HG03460 (cell line): Measurements from ENCODE around the gene CPS1.

Experiments used
- ATAC-seq: cut with Tn5 transposase; IDR thresholded peaks from one replicate; pipeline ENCODE4 v1.9.1; 2021; ENCODE audit not compliant: unreplicated experiment

Gene CPS1

DNA sequence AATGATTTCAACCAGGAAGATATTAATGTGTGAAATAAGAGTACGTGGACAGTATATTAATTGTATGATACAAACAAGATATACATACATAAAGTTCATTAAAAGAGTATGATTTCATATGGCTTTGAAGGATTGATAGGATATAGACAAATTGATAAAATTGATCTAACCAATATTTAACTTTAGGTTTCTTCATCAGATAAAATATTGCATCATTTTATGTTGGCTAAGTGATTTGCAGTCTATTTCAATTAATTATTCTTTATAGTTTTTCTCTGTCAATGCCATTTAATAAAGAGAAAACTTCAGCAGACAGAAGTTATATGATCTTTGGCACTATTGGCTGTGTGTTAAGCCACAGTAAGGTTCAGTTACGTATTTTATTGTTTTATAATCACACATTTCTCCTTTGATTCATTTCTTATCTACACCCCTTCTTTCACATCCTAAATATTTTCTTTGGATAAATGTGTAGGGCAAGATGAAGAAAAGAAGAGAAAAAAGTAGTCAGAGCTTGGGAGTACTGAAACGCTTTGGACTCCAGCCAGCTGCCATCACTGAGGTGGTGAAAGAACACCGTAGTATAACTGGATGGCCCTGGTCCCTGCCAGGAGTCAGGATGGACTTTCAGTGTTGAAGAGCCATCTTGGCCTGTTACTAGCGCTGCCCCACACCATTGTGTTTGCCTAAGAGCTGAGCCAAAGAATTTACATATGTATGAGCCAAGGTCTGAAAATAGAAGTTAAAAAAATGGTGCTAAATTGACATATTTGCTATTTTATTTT is 9.8 kb upstream of the CPS1 start:
- no peak for ATAC-seq

DNA sequence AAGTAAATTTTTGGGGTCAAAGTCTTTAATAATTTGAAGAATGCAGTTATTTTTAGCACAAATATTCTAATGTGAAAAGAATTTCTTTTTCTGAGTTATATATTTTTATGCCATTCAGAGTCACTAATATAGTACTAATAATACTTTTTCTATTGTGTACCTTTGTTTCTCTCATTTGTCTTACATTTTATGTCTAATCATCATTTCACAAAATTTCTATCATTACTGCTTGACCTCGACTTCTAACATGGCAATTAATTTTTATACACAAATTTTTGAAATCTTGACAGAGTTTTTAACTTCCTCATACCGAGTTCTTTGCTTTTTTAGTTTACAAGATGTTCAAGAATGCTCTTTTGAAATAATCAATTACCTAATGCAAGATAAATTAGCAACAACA is 8.4 kb upstream of the CPS1 start:
- no peak for ATAC-seq

DNA sequence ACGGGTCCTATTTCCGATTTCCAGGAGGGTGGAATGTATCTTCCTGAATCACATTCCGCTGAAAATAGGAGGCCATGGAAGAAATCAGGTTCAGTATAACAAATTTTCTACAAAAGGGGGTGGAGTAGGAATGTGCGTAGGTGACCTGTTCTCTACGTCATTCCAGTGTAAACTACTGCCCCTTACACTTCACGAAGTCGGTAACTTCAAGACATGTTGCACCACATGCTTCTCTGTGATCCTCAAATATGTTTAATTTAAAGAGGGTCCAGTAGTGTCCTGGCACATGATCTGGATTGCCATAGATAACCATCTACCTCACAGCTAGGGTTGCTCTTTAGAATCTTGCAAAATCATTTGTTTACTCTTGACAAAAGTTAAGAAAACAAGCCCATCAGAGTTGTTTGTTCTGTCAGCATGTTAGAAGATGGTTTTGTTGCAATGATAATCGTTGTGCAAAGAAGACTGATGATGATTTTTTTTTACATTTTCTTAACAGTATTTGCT is 7.5 kb upstream of the CPS1 start:
- ATAC-seq, result no peak

DNA sequence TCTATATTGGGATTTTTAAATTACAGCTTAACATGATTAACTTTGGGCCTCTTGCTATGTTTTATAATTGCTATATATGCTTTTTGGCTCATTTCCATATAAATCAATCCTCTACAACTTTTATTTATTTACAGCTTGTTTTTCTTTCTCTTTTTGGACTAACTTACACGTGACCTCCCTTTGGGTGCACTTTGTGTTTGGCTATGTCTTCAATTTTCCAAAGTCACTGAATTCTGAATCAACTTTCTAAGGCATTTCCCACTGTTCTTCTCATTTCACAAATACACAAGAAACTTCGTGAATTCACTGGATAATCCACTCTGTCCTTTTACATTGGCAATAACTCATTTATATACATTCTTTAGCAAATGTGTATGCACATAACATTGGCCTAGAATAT is 5.4 kb upstream of the CPS1 start:
- ATAC-seq, result no peak

DNA sequence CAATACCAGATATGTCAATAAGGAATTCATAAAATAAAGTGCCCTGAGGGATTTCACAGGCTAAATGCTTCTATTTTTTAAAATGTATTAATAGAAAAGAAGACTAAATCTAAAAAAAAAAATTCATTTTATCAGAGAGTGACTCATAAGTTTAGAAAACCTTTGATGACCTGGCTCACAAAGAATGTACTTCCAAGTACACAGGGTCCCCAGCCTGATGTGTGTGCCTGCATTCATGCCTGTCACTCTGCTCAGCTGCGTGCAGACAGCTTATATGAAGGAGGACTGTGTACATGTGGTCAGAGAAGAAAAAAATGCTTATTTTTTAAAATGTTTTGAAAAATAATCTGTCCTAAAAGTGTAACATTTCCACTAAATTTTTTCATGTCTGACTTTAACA is 3.0 kb upstream of the CPS1 start:
- no peak for ATAC-seq

DNA sequence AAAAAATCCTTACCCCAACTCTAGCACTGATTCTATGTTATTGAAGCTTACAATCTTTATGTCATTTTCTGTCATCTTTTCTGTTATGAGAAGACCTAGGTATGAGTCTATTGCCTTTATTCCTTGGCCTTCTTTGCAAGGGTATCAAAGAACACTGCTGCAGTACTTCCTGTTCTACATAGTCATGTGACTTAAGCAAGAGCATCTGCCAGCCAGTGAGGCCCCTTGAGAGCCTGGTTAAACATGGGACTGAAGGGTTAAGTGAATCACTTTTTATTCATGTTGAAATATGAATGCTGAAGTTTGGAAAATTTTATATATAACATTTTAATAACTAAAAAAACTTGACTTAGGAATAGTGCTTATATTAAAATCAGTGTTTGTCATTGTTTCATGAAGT is 844 bp upstream of the CPS1 start:
- ATAC-seq, result no peak

DNA sequence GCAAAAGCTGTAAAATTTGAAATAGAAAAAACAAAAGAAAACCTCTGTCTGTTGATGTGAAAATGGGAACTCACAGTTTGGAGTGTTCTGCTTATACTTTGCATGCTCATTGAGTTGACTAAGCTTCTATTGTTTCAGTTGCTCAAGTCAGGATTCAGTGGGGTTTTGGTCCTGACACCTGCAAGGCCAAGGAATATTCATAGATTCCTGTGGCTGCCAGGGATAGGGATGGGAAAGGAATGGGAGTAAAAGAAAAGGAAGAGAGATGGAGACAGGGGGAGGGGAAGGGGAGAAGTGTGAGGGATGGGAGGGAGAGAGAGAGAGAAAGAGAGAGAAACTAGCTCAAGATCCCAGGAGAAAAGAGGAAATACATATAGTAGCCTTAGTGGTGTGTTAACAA is 1.3 kb downstream of the CPS1 start:
- ATAC-seq, result no peak

DNA sequence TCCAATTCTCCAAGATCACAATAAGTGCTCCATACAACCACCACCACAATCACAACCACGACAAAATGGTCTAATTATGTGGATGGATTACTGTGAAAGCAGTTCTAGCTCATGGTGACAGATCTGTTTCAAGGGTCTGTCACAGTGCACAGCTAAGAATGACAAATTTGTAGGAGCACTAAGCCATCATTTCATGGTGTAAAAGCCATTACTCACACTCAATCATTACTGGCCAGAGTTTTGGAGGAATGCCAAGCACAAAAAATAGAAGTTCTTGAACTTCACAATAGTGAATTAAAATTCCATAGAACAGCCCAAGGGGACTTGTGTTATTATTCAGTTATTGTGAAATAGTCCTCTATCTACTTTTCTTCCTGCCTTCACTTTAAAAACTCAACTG is 2.3 kb downstream of the CPS1 start:
- ATAC-seq, result no peak

DNA sequence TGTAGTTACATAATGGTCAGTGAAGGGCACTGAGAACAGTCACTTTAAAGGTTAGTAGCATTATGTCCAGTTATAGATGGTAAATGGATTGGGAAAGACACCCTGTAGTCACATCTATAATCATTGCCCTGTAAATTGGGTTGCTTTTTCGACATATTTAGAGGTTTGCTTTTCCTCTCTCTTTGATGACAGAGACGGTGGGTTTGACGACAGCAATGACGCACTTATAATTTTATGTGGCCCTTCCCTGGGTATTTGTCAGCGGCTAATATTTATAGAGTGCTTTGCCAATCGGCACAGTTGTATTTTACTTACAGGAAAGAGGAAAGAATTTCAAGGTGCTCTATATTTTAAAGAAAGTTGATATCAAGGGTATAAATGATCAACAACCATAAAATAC is 2.8 kb downstream of the CPS1 start:
- ATAC-seq, result no peak

DNA sequence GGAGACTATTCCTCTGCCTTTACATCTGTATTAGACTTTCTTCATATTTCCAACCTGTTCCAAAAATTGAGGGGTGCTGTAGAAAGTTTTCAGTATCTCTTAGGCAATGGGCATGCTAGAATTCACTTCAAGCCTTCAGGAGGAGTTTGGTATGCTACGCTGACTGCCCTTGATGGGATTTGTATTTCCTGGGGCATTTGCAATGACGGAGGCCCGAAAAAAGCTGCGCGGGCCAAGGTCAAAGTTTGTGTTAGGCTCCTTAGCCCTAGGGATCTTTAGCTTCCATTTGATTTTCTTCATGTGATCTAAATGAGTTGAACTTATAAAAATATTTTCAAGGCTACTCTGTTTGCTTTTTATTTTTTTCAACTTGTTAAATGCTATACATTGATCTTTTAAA is 5.1 kb downstream of the CPS1 start:
- no peak for ATAC-seq

DNA sequence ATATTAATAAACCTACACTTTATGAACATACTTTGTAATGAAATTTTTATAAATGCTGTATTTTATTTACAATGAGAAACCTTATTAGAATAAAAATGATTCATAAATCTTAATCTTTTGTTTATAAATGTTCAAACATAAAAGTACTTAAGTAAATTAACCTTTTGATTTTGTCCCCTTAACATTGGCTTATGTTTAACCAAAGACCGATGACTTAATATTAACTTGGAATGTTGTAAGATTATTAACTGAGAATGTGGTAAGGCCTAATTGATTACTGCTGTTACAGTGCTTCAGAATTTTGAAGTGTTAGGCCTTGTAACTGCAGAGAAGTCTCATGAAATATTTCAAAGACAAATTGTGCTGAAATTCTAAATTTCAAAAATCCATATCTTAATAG is 5.7 kb downstream of the CPS1 start:
- ATAC-seq, result no peak

DNA sequence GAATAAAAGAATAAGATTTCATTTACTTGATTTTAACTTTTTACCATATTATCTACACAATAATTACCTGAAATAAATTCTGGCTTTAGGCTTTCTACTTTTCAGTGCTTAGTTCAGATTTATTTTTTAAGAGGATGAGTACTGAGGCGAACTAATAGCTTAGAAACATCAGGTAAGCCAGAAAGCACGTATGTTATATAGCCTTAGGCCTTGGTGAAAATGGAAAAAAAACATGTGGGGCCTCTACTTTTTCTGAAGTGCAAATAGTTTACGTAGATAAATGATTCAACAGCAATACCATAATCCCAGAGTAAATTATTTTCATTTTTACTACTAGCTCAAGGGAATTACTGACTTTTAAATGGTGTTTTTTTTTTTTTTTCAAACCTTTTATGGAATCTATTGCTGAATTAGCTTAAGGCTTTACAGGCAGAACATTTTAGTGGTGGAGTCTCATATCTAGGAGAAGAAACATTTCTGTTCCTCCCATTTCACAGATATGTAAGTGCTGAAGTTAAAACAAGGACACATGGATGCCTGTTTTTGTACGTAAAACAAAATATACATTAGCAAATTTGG is 6.2 kb downstream of the CPS1 start:
- no peak for ATAC-seq

DNA sequence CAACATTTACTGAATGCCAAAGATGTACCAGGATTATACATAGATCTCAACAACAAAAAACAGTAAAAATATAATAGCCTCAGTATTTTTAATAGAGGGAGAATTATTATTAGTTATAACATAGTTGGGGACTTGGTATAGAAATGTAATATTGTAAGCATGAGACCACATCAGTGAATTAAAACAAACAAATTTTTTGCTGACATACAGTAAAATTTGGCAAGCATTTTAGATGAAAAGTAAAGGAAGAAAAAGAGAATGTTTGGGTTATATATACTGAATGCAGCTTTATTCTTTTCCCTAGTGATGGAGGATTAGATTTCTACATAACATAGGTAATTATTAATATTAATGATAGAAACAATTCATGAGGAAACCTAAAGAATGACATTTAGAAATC is 10.9 kb downstream of the CPS1 start:
- no peak for ATAC-seq

DNA sequence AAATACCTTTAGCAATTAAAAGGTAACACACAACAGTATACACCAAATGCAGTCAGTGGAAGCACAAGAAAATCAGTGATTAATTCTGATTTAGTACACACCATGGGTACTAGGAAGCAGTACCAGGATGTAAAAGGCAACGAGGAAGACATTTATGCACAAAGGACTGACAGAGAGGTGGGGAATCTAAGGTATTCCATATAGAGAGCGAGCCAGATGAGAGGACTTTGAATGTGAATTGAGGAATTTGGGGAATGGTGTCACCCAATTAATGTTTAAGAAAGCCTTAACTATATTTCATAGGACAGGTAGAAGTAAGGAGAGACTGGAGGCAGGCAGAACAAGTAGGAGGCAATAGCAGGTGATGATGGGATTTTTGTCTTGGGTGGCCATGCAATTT is 11.7 kb downstream of the CPS1 start:
- ATAC-seq, result no peak

DNA sequence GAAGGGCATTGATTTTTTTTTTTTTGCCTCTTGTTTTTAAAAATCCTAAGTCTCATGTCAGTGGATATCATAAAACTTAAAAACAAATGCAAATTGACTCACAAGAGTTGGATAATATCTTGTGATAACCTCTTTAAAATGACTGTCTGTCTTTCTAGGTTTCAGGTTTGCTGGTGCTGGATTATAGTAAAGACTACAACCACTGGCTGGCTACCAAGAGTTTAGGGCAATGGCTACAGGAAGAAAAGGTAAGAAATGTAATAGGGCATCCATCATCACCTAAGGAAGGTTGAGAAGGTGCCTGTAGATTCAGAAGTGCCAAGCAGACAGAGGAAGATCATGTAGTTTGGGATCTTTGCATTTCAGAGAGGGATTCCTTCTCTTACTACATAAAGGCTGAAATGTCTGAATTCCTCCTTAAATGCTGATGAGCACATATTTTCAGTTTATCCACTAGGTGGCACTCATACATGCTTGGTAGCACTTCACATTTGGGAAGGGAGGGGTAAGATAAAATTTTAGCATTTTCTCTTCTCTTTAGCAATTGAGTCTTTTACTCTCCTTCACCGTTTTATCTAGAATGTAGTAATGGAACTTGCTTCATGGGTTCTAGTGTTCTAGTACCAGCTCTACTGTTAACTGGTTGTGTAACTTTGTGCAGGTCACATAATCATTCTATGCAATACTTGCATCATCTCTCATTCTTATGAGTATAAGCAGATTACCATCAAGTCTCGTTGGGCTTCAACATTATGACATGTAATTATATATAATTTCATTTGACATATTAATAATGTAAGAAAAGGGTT is 21.1 kb downstream of the CPS1 start:
- ATAC-seq, result peak; percentile 84

DNA sequence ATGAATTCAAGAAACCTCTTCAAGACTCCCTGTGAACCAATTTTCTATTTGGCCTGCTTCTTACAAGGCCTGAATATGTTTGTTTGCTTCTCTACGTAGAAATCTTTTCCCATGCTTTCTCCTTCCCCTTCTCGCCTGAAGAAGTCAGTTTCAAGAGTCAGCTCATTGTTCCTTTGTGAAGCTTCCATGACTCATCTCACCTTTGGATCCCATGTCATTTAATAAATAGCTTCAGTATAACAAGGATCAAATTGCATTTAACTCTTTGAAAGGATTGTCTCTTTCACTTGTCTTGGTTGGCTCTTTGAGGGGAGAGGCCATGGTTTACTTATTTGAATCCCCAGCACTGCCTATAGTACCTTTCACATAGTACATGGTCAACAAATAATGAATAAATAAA is 28.4 kb downstream of the CPS1 start:
- ATAC-seq, result no peak

DNA sequence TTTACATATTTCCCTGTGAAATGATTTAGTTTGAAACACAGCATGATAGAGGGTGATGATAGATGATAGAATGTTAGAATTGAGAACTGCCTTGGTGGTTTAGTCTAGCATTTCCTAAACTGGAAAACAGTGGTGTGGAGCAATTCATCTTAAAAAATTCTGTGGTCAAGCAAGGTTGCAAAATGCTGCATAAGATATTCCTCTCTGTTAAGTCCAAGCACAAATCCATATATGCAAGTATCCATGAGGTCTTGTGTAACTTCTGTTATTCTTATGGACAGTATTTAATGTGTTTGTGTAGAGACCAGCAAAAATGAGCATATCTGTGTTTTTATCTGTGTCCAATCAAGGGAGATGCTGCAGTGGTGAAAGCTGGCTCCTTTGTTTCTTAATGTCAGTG is 30.0 kb downstream of the CPS1 start:
- no peak for ATAC-seq

DNA sequence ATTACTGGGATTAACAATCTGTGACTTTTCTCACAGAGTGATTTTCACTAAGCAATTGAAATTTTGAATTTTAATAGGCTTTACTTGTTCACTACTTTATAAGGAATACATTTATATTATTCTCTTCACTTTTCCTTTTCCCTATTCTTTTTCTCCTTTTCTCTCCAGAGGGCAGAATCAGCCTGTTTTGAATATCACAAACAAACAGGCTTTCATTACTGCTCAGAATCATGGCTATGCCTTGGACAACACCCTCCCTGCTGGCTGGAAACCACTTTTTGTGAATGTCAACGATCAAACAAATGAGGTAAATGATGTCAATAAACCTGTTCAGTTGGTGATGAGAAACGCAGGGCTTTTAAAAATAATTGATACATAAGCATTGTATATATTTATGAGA is 35.3 kb downstream of the CPS1 start:
- no peak for ATAC-seq

DNA sequence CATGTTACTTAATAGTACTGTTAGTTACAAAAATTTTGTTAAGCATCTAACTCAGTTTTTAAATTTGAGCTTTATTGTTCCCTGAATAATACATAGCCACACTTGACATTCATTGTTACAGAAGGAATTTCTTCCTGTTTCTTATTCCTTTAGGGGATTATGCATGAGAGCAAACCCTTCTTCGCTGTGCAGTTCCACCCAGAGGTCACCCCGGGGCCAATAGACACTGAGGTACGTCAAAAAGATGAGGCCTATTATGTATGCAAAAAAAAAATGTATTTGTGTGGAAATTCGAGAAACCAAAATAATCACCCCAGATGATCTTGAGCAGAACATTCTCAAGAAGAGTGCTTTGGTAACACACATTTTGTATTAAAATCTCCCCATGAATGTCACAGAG is 36.3 kb downstream of the CPS1 start:
- no peak for ATAC-seq

DNA sequence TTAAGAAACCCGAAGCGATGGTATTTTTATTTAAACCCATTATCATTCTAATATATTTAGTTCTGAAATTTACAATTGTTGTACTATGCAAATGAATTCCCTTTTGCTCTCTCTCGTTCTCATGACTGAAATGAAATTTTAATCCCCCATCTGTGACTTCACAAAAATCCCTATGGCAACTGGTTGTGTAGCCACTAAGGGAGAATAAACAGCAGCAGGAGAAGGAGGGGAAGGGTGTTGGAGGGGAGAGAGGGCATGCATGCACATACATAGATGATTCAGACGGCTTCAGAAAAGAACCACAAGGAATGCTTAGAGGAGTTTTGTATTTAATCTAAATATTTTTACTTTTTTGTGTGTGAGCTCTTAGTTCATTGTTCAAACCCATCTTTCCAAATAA is 36.8 kb downstream of the CPS1 start:
- no peak for ATAC-seq

DNA sequence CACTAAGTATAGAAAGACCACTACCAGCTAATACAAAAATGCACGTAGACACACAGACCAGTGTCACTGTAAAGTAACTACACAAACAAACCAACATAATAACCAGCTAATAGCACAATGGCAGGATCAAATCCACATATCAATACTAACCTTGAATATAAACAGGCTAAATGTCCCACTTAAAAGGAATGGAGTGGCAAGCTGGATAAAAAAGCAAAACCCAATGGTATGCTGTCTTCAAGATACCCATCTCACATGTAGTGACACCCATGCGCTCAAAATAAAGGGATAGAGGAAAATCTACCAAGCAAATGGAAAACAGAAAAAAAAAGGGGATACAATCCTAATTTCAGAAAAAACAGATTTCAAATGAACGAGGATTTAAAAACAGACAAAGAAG is 41.8 kb downstream of the CPS1 start:
- ATAC-seq, result no peak

DNA sequence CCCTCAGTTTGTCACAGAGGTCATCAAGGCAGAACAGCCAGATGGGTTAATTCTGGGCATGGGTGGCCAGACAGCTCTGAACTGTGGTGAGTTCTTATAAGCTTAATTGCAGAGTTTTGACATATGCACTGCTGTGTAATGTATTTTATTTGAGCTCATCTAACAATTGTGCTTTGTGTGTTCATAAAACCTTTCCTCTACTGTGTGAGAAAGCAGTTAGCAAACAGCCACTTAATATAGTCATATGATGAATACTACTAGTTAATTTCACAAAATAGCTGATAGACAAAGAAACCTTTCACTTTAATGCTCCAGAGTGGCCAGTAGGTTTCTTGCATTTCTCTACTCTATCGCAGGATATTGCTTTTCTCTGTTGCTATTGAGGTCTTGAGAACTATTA is 43.1 kb downstream of the CPS1 start:
- ATAC-seq, result no peak
